WTC11 (cell line): ENCODE measurements around the gene LUC7L.

Experiments used
- ELF4 ChIP-seq: sonication (generic); formaldehyde crosslinking; IDR thresholded peaks from 2 replicates; pipeline ENCODE4 v1.8.1; 2022; ENCODE audit warnings: low read depth, mild to moderate bottlenecking, moderate library complexity, missing genetic modification reagents
- ETV6 ChIP-seq: sonication (generic); formaldehyde crosslinking; IDR thresholded peaks from 2 replicates; pipeline ENCODE4 v1.8.1; 2022; ENCODE audit warnings: mild to moderate bottlenecking, missing genetic modification reagents
- FOXJ3 ChIP-seq: sonication (generic); formaldehyde crosslinking; IDR thresholded peaks from 2 replicates; pipeline ENCODE4 v1.9.0; 2021; ENCODE audit warnings: missing genetic modification reagents, mild to moderate bottlenecking, borderline replicate concordance
- HMGA2 ChIP-seq: fragments of 250-450 bp; sonication (Bioruptor Pico); IDR thresholded peaks from 2 replicates; pipeline ENCODE4 v1.4.0; 2021; ENCODE audit warnings: mild to moderate bottlenecking, moderate library complexity
- HMGXB4 ChIP-seq: sonication (generic); formaldehyde crosslinking; IDR thresholded peaks from 2 replicates; pipeline ENCODE4 v1.8.1; 2023; ENCODE audit warnings: mild to moderate bottlenecking, moderate library complexity, missing genetic modification reagents
- MAX ChIP-seq: sonication (generic); formaldehyde crosslinking; IDR thresholded peaks from 2 replicates; pipeline ENCODE4 v1.8.0; 2022; ENCODE audit warnings: mild to moderate bottlenecking, missing genetic modification reagents
- NFE2L1 ChIP-seq: sonication (generic); formaldehyde crosslinking; IDR thresholded peaks from 2 replicates; pipeline ENCODE4 v1.8.1; 2023; ENCODE audit warnings: missing genetic modification reagents
- NR2C2 ChIP-seq: sonication (generic); formaldehyde crosslinking; IDR thresholded peaks from 2 replicates; pipeline ENCODE4 v1.8.0; 2022; ENCODE audit warnings: mild to moderate bottlenecking, missing genetic modification reagents
- OVOL2 ChIP-seq: fragments of 250-450 bp; sonication (Bioruptor Pico); IDR thresholded peaks from 2 replicates; pipeline ENCODE4 v1.9.0; 2021; ENCODE audit warnings: mild to moderate bottlenecking, borderline replicate concordance
- SP1 ChIP-seq: sonication (generic); formaldehyde crosslinking; conservative IDR thresholded peaks from 2 replicates; pipeline ENCODE4 v1.8.1; 2022; ENCODE audit warnings: missing genetic modification reagents
- STAT6 ChIP-seq: sonication (generic); formaldehyde crosslinking; conservative IDR thresholded peaks from 2 replicates; pipeline ENCODE4 v1.8.1; 2023; ENCODE audit warnings: mild to moderate bottlenecking, low read depth, missing genetic modification reagents, moderate library complexity
- TF ChIP-seq, protein P1 (sequence below): fragments of 200-600 bp; IDR thresholded peaks from 2 replicates; pipeline ENCODE4 v1.8.0; 2022; ENCODE audit warnings: antibody characterized with exemption
- TF ChIP-seq, protein P2 (sequence below): fragments of 250-450 bp; sonication (Bioruptor Pico); IDR thresholded peaks from 2 replicates; pipeline ENCODE4 v1.9.0; 2021; ENCODE audit warnings: mild to moderate bottlenecking, borderline replicate concordance

DNA sequence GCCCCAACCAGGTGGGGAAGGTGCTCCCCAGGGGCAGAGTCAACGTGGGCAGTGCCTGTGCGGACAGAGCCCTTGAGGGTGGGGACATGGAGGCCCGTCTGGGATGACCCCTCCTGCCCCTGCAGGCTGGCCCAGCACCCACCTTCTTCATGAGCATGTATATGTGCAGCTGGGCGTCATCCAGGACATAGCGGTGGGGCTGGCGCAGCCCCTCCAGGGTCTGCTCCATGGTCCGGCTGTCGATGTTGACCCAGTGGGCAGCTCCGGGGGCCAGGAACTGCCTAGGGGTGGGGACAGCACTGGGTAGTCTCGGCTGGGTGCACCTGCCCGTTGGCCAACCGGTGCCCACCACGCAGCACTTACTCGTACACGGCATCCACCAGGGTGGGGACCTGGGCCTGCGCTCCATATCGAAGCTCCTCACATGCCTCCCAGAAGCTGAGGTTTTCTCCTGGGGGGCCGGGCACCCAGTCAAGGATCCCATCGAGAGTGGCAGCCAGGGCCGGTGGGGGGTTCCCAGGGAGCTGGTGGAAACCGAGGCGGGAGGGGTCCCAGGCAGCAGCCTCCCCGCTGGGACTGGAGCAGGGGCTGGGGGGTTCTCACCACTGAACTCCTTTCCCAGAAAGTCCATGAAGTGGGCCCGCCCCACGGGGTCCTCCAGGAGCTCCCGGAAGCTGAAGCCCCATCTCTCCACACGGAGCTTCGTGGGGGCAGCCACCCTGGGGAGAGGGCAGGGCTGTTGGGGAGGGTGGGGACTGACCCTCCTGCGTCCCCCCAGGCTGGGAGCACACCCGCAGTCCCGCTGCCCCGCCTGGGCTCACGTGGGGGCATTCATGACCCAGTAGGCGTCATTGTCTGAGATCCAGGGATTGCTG, 41.4 kb upstream of the LUC7L start:
- TF ChIP-seq HMGA2 (CRISPR knock-in tag) (no peak), OVOL2 (CRISPR knock-in tag) (no peak), MAX (CRISPR knock-in tag) (no peak), NFE2L1 (CRISPR knock-in tag) (no peak), NR2C2 (CRISPR knock-in tag) (no peak), ETV6 (CRISPR knock-in tag) (no peak), HMGXB4 (CRISPR knock-in tag) (no peak), ELF4 (no peak), STAT6 (CRISPR knock-in tag) (no peak), FOXJ3 (CRISPR knock-in tag) (no peak), SP1 (CRISPR knock-in tag) (no peak)
- TF ChIP-seq, protein P1, sequence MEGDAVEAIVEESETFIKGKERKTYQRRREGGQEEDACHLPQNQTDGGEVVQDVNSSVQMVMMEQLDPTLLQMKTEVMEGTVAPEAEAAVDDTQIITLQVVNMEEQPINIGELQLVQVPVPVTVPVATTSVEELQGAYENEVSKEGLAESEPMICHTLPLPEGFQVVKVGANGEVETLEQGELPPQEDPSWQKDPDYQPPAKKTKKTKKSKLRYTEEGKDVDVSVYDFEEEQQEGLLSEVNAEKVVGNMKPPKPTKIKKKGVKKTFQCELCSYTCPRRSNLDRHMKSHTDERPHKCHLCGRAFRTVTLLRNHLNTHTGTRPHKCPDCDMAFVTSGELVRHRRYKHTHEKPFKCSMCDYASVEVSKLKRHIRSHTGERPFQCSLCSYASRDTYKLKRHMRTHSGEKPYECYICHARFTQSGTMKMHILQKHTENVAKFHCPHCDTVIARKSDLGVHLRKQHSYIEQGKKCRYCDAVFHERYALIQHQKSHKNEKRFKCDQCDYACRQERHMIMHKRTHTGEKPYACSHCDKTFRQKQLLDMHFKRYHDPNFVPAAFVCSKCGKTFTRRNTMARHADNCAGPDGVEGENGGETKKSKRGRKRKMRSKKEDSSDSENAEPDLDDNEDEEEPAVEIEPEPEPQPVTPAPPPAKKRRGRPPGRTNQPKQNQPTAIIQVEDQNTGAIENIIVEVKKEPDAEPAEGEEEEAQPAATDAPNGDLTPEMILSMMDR = no peak
- TF ChIP-seq, protein P2, sequence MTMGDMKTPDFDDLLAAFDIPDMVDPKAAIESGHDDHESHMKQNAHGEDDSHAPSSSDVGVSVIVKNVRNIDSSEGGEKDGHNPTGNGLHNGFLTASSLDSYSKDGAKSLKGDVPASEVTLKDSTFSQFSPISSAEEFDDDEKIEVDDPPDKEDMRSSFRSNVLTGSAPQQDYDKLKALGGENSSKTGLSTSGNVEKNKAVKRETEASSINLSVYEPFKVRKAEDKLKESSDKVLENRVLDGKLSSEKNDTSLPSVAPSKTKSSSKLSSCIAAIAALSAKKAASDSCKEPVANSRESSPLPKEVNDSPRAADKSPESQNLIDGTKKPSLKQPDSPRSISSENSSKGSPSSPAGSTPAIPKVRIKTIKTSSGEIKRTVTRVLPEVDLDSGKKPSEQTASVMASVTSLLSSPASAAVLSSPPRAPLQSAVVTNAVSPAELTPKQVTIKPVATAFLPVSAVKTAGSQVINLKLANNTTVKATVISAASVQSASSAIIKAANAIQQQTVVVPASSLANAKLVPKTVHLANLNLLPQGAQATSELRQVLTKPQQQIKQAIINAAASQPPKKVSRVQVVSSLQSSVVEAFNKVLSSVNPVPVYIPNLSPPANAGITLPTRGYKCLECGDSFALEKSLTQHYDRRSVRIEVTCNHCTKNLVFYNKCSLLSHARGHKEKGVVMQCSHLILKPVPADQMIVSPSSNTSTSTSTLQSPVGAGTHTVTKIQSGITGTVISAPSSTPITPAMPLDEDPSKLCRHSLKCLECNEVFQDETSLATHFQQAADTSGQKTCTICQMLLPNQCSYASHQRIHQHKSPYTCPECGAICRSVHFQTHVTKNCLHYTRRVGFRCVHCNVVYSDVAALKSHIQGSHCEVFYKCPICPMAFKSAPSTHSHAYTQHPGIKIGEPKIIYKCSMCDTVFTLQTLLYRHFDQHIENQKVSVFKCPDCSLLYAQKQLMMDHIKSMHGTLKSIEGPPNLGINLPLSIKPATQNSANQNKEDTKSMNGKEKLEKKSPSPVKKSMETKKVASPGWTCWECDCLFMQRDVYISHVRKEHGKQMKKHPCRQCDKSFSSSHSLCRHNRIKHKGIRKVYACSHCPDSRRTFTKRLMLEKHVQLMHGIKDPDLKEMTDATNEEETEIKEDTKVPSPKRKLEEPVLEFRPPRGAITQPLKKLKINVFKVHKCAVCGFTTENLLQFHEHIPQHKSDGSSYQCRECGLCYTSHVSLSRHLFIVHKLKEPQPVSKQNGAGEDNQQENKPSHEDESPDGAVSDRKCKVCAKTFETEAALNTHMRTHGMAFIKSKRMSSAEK (CRISPR knock-in tag) = no peak
